HG03066 (cell line): ENCODE results near the gene SLC17A2.

ENCODE experiments used
- ATAC-seq: cut with Tn5 transposase; IDR thresholded peaks from one replicate; pipeline ENCODE4 v1.9.1; 2021; ENCODE audit warnings: low read depth; ENCODE audit not compliant: unreplicated experiment

SLC17A2 gene, protein sequence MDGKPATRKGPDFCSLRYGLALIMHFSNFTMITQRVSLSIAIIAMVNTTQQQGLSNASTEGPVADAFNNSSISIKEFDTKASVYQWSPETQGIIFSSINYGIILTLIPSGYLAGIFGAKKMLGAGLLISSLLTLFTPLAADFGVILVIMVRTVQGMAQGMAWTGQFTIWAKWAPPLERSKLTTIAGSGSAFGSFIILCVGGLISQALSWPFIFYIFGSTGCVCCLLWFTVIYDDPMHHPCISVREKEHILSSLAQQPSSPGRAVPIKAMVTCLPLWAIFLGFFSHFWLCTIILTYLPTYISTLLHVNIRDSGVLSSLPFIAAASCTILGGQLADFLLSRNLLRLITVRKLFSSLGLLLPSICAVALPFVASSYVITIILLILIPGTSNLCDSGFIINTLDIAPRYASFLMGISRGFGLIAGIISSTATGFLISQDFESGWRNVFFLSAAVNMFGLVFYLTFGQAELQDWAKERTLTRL

GRCh38 chr6:25930532-25931410 is at the start of gene SLC17A2:
TSS of gene SLC17A2 (minus strand) at chr6:25930691. CDS start at chr6:25925796, 4,895 bp downstream.
- ATAC-seq, result no peak

DNA sequence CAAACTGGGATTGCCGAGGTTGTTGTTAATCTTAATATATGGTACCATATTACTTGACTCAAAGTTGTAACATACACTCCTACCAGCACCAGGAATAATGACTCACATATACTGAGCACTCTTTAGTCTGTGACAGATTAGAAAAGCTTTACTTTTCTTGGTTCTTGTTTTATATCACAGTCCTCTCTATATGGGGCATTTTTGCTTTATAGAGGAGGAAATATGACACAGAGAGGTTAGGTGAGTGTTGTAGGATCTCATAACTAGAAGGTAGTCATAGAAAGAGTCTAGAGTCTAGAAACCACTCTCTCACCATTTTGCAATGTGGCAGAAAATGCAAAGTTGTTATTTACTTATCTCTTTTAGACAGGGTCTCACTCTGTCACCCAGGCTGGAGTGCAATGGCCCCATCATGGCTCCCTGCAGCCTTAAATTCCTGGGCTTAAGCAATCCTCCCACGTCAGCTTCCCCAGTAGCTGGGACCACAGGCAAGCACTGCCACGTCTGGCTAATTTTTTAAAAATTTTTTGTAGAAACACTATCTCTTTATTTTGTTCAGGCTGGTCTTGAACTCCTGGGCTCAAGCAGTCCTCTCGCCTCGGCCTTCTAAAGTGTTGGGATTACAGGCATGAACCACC is 45.6 kb upstream of the SLC17A2 start:
- ATAC-seq, result no peak

- ATAC-seq, result no peak
These were observed 43.5 kb upstream of the SLC17A2 start for GRCh38 chr6:25973923-25974555.

GRCh38 chr6:25972902-25973301 is 42.4 kb upstream of the SLC17A2 start:
- no peak for ATAC-seq

GRCh38 chr6:25972128-25972527 is 41.6 kb upstream of the SLC17A2 start:
- no peak for ATAC-seq

DNA sequence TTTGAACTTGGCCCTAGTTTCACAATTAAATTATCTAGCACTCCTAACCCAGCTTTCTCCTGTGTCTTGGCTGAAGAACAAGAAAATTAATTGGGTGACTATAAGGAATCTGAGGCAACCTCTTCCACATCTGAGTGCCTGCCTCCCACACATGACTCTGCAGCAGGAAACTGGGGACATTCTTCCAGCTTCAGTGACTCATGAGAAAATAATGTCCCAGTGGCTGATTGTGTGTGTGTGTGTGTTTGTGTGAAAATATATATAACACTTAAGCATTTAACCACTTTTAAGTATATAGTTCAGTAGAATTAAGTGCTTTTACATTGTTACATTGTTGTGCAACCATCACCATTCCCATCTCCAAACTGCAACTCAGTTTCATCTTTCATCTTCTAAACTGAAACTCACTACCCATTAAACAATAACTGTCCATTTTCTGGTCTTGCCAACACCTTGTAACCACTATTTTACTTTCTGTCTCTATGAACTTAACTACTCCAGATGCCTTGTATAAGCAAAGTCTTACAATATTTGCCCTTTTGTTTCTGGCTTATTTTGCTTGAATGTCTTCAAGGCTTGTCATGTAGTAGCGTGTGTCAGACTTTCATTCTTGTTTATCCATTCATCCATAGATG is 40.8 kb upstream of the SLC17A2 start:
- ATAC-seq, result no peak

DNA sequence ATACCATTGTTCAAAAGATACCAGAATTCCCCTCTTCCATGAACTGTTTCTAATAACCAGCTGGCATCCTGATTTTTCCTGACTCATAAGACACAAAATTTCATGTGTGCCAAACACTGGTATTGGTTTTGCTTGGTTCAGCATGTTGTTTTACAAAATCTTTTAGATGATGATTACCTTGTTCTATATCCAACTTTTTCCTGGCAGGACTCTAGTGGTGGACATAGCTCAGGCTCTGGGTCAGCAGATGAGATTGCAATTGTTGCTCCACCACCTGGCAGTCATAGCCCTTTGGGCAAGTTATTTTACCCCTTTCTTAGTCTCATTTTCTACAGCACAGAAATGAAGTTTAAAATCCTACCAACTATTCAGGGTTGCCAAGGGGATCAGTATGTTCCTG is 38.3 kb upstream of the SLC17A2 start:
- no peak for ATAC-seq

DNA sequence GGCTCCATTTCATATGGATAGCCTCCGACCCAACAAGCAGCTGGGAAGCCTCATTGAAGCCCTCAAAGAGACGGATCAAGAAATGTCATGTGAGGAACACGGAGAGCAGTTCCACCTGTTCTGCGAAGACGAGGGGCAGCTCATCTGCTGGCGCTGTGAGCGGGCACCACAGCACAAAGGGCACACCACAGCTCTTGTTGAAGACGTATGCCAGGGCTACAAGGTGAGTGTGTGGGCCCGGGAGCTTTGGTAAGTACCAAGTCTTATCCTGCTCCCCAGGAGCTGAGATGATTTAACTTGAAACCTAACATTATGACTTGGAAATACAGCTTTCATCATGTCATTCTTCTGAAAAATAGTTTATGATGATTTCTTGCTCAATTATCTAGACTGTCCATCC is 36.2 kb upstream of the SLC17A2 start:
- no peak for ATAC-seq

GRCh38 chr6:25965058-25965457 is 34.6 kb upstream of the SLC17A2 start:
- ATAC-seq, result no peak

GRCh38 chr6:25963426-25964123 is 33.1 kb upstream of the SLC17A2 start:
- no peak for ATAC-seq

GRCh38 chr6:25962149-25963127 is 31.9 kb upstream of the SLC17A2 start, which contains the start of gene TRIM38:
TSS of gene TRIM38 (plus strand) at chr6:25962802. CDS start at chr6:25966523, 3,721 bp downstream.
- ATAC-seq, result peak; percentile 82

DNA sequence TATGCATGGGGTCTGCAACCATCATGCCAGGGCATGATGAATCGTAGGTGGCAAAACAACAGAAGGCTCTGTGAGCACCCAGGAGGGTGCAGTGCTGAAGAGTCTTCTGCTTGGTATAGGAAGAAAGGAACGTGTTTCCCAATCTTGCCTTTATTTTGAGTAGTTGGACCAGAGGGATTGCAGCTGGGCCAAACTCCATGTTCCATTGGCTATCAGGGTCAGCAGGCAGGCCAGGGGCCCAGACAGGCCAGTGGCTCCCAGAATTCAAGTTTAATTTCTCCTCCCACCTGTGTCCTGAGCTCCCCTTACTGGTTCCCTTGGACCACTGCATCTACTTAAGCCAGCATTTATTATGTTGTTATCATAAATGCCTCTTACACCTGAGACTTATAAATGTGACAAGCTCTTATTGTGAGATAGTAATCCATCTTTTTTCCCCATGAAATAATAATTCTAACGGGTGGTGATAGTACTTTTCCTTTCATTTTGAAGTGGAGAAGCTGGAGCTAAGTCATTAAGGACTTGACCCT is 31.2 kb upstream of the SLC17A2 start:
- ATAC-seq, result no peak

DNA sequence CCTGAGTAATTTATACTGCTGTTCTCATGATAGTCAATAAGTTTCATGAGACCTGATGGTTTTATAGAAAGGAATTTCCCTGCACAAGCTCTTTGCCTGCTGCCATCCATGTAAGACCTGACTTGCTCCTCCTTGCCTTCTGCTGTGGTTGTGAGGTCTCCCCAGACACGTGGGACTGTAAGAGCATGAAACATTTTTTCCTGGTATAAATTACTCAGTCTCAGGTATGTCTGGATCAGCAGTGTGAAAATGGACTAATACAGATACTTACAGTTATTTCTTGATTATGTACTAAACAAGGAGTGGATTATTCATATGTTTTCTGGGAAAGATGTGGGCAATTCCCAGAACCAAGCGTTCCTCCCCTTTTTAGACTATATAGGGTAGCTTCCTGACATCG is 30.2 kb upstream of the SLC17A2 start:
- ATAC-seq, result no peak

GRCh38 chr6:25959890-25960536 is 29.5 kb upstream of the SLC17A2 start:
- no peak for ATAC-seq

GRCh38 chr6:25958700-25959162 is 28.2 kb upstream of the SLC17A2 start:
- ATAC-seq, result no peak

GRCh38 chr6:25956226-25956625 is 25.7 kb upstream of the SLC17A2 start:
- ATAC-seq, result no peak

DNA sequence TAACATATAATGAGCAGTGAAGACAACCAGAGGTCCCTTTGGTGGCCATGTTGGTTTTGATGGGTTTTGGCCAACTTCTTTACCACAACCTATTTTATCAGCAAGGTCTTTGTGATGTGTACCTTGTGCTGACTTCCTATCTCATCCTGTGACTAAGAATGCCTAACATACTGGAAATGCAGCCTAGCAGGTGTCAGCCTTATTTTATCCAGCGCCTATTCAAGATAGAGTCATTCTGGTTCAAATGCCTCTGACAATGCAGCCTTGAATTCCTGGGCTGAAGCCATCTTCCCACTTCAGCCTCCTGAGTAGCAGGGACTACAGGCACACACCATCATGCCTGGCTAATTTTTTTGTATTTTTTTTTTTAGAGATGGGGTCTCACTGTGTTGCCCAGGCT is 24.3 kb upstream of the SLC17A2 start:
- ATAC-seq, result no peak
